NCI-H2107 treated with DMSO at 0.1 percent for 48 hours (cell line): ENCODE results near the gene KIRREL2.

Source experiments
- DNase-seq: peaks from one replicate; lab custom pipeline; 2025; ENCODE audit not compliant: unreplicated experiment; lab: John Stamatoyannopoulos, UW

Gene KIRREL2

DNA sequence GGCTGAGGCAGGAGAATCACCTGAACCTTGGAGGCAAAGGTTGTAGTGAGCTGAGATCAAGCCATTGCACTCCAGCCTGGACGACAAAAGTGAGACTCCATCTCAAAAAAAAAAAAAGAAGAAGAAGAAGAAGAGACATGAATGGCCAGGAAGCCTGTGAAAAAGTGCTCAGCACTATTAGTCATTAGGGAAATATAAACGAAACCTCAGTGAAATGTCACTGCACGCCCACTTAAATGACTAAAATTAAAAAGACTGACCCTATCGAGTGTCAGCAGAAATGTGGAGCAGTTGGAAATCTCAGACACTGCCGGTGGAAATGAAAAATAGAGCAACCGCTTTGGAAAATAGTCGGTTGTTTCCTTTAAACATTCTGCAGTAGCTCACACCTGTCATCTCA, 56.9 kb downstream of the KIRREL2 start:
- DNase-seq, result no peak

DNA sequence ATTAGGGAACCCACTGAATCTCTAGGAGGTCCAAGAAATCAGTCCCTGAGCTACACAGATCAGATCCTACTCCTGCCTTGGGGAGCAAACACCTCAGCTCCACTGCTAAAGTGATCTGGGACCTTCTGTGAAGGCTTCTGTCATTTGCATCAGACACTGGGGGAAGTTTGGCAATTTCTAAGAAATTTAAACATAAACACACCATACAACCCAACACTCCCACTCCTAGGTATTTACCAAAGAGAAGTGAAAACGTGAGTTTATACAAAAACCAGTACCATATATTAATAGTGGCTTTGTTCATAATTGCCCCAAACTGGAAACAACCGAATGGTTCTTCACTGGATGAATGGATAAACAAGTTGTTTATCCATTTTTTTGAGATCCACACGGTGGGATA, 58.7 kb downstream of the KIRREL2 start:
- DNase-seq, result no peak
